Panc1 (cell line): ENCODE measurements around the gene SSBP4. TPM values are rescaled to one million over a fixed set of nuclear protein-coding genes. Genes with fewer than 3 reads are reported as not detected.
A peak's percentile ranks its signal among the peaks of the same experiment; 100 is the strongest.

Experiments
- ATAC-seq: fragments of 200-7000 bp; cut with Tn5 transposase; 2 replicates; pipeline ENCODE4 v1.9.1; 2020; ENCODE audit warnings: mild to moderate bottlenecking, moderate library complexity
- BruUV-seq: library from RNA; stranded (reverse); fragments of 400-500 nt; replicated peaks from 2 replicates; lab custom pipeline; 2021; lab: Mats Ljungman, UMichigan
- CTCF ChIA-PET: fragments of 300-600 bp; sonication (Branson Sonifier 250); formaldehyde crosslinking; loops from one replicate; lab custom pipeline; 2022; ENCODE audit warnings: antibody characterized with exemption; lab: Charles Lee
- POLR2A ChIA-PET: fragments of 300-600 bp; sonication (Branson Sonifier 250); formaldehyde crosslinking; loops from one replicate; lab custom pipeline; 2022; ENCODE audit warnings: antibody characterized with exemption; lab: Charles Lee
- DNase-seq: peaks from one replicate; pipeline ENCODE4 v3.0.0-alpha.2; 2010; ENCODE audit warnings: low read depth, low spot score
- H3K27ac ChIP-seq: 2 replicates; pipeline ENCODE4 v1.5.1; 2011; ENCODE audit warnings: mild to moderate bottlenecking, low read length, inconsistent platforms
- H3K27me3 ChIP-seq: fragments of 200-500 bp; sonication (Bioruptor generic); 2 replicates; pipeline ENCODE4 v1.6.0; 2014; ENCODE audit warnings: low read length, inconsistent platforms; ENCODE audit not compliant: control insufficient read depth, insufficient read depth
- H3K36me3 ChIP-seq: fragments of 200-500 bp; sonication (Bioruptor generic); 2 replicates; pipeline ENCODE4 v1.5.1; 2014; ENCODE audit warnings: inconsistent platforms, mild to moderate bottlenecking, low read length, moderate library complexity; ENCODE audit not compliant: control insufficient read depth, insufficient read depth
- H3K4me1 ChIP-seq: 2 replicates; pipeline ENCODE4 v1.5.1; 2011; ENCODE audit warnings: inconsistent platforms, mild to moderate bottlenecking, low read length, moderate library complexity; ENCODE audit not compliant: control insufficient read depth, insufficient read depth
- H3K4me3 ChIP-seq, 2 experiments: 2 replicates each; pipeline ENCODE4 v1.5.1; 2011 to 2012; ENCODE audit warnings: low read depth in 2 of 2, low read length in 2 of 2, mild to moderate bottlenecking in 2 of 2, inconsistent platforms in 1 of 2, moderate library complexity in 1 of 2
- H3K9me3 ChIP-seq: fragments of 200-500 bp; sonication (Bioruptor generic); 2 replicates; pipeline ENCODE4 v1.5.1; 2014; ENCODE audit warnings: low read depth, mild to moderate bottlenecking, inconsistent platforms, low read length, moderate library complexity; ENCODE audit not compliant: control insufficient read depth, insufficient read depth
- CTCF ChIP-seq: fragments of 450-650 bp; IDR thresholded peaks from 2 replicates; pipeline ENCODE4 v1.5.1; 2017; ENCODE audit warnings: mild to moderate bottlenecking
- POLR2AphosphoS5 ChIP-seq: IDR thresholded peaks from 2 replicates; pipeline ENCODE4 v1.6.1; 2012; ENCODE audit warnings: mild to moderate bottlenecking, low read depth, low read length, moderate library complexity
- REST ChIP-seq, 2 experiments: IDR thresholded peaks; 2 replicates each; pipeline ENCODE4 v1.6.1; 2011 to 2012; ENCODE audit warnings: low read depth in 2 of 2, control low read depth in 1 of 2, low read length in 1 of 2, mild to moderate bottlenecking in 1 of 2, moderate library complexity in 1 of 2; ENCODE audit not compliant: insufficient read depth in 1 of 2
- SIN3A ChIP-seq: IDR thresholded peaks from 2 replicates; pipeline ENCODE4 v1.6.1; 2012; ENCODE audit warnings: low read depth, mild to moderate bottlenecking, low read length, moderate library complexity, borderline replicate concordance; ENCODE audit not compliant: insufficient read depth
- TCF7L2 ChIP-seq: IDR thresholded peaks from 2 replicates; pipeline ENCODE4 v1.6.1; 2011; ENCODE audit warnings: mild to moderate bottlenecking, low read depth, low read length, inconsistent platforms
- in situ Hi-C: cut with HindIII; loops from 2 replicates; pipeline ENCODE4 v1.10.0; 2016; ENCODE audit warnings: low sequenced_read_pairs, low pct_unique_long_range_greater_than_20kb
- intact Hi-C: fragments of 100-400 bp; cut with micrococcal nuclease; formaldehyde crosslinking; loops from one replicate; pipeline ENCODE4 v1.10.0; 2022; ENCODE audit not compliant: unreplicated experiment
- total RNA-seq: library from RNA; stranded (reverse); gene quantifications from one replicate; pipeline ENCODE4 v1.2.1, GENCODE V29; 2021; ENCODE audit not compliant: unreplicated experiment

Gene SSBP4
- total RNA-seq, 1 experiment from 2014 or later, result 128 TPM

- no peak overlapping the region for H3K4me3 ChIP-seq
- peaks cover 2% of the 10 kb centered on the region; the same call in 1 of the 2 replicates for H3K36me3 ChIP-seq
- intact Hi-C loops (no loop called here), in situ Hi-C loops (no loop called here)
- H3K27ac ChIP-seq, result peak overlapping the region; percentile 54; the same call in 1 of the 2 replicates
- CTCF ChIA-PET, result no interaction called here
- no peaks in the 10 kb centered on the region for H3K27me3 ChIP-seq
- no peak for DNase-seq
- TF ChIP-seq CTCF, result no peak
- peaks cover 43% of the 10 kb centered on the region for H3K4me1 ChIP-seq
- no peaks in the 10 kb centered on the region for H3K9me3 ChIP-seq
- POLR2A ChIA-PET, result no interaction called here
- BruUV-seq, result no TSS peak
- no peak for ATAC-seq
Measured at GRCh38 chr19:18422530-18423191, 3.5 kb downstream of the SSBP4 start.

- Histone ChIP-seq H3K27ac (no peak overlapping the region), H3K4me1 (peaks cover 44% of the 10 kb centered on the region), H3K9me3 (no peaks in the 10 kb centered on the region), H3K36me3 (peaks cover 2% of the 10 kb centered on the region; the same call in 1 of the 2 replicates), H3K27me3 (no peaks in the 10 kb centered on the region), H3K4me3 (no peak overlapping the region)
- in situ Hi-C loops, result no loop called here
- no peak for TF ChIP-seq CTCF
- no TSS peak for BruUV-seq
- ATAC-seq, result no peak
- intact Hi-C loops, result no loop called here
- no peak for DNase-seq
- ChIA-PET CTCF (no interaction called here), POLR2A (no interaction called here)
Measured at GRCh38 chr19:18423258-18424020, 4.2 kb downstream of the SSBP4 start.

- DNase-seq (no peak), ATAC-seq (no peak)
- no peaks in the 10 kb centered on the region for H3K27me3 ChIP-seq
- H3K36me3 ChIP-seq, result peaks cover 2% of the 10 kb centered on the region; the same call in 1 of the 2 replicates
- intact Hi-C loops (no loop called here), in situ Hi-C loops (no loop called here)
- peaks cover 44% of the 10 kb centered on the region for H3K4me1 ChIP-seq
- H3K4me3 ChIP-seq, result no peak overlapping the region
- H3K9me3 ChIP-seq, result no peaks in the 10 kb centered on the region
- CTCF ChIA-PET, result no interaction called here
- POLR2A ChIA-PET, result no interaction called here
- TF ChIP-seq SIN3A, result no peak
- TF ChIP-seq CTCF, result no peak
- no peak for TF ChIP-seq REST (IDR thresholded peaks at IDR 0.05; ENCODE audit: insufficient read depth in 1 of 2, low read depth in 2 of 2, low read length in 1 of 2)
- TF ChIP-seq TCF7L2, result no peak
- TF ChIP-seq POLR2AphosphoS5, result no peak
- no peak overlapping the region for H3K27ac ChIP-seq
- BruUV-seq, result no TSS peak
Measured at GRCh38 chr19:18424122-18424889, 5.1 kb downstream of the SSBP4 start.
